CD1c-positive myeloid dendritic cell (primary cell): ENCODE data around the gene CD1C.
"Not testable (repeated sequence)": the region's sequence is repeated elsewhere in the genome, so short reads cannot be mapped to it uniquely, and the experiment has no call there.

Experiments used
- DNase-seq: peaks from one replicate; pipeline ENCODE4 v3.0.0-alpha.2; 2016; ENCODE audit errors: extremely low spot score

Gene CD1C

DNA sequence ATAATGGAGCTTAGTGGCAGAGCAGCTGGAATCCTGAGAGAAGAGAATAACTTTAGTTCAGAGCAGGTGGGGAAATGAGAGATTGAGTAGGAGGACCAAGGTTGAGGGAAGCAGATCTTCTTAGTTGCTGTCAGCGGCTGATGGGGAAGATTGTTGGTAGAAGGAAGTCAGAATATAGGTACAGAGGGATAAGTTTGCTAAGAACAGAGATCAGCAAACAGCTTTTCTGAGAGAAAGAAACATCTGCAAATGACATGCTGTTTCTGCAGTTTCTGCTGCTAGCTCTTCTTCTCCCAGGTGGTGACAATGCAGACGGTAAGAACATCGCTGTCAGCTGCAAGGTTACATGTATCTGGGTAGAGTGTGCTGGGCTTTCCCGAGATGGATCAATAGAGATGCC is at the start of gene CD1C:
CD1C (plus strand) TSS at position 113 of the 400 bp plus-strand sequence; CDS start at position 255, 142 bp downstream.
- peak; percentile 83 for DNase-seq

DNA sequence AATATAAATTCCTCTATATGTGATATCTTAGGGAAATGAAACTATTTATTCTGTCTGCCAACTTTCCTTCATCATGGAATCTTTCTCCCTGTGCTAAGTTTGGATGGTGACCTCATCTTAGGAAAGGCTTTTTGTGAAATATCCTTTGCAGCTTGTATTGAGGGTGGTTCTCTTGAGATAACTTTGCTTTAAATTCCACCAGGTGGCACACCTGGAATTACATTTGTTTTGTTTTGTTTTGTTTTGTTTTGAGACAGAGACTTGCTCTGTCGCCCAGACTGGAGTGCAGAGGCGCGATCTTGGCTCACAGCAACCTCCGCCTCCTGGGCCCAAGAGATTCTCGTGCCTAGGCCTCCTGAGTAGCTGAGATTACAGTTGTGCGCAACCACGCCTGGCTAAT is 43.1 kb upstream of the CD1C start:
- peak; percentile 44 for DNase-seq

DNA sequence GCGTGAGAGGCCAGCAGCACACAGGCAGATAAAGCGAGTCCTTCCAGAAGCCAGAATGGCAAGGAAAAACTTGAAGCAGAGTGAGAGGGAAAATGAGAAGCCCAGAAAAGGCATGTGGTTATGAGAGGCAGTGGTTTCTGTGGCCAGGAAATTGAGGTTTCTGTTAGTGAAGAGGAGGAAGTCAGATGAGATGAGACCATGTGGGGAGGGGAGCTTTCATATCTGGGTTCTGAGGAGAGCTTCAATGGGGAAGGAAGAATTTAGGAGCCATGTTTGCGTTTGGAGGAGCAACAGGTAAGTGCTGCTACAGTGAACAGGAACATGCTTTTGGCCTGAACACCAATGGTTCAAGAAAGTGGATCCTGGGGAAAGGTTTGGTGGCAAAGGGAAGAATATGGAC is 41.6 kb upstream of the CD1C start:
- DNase-seq, result peak; percentile 77

DNA sequence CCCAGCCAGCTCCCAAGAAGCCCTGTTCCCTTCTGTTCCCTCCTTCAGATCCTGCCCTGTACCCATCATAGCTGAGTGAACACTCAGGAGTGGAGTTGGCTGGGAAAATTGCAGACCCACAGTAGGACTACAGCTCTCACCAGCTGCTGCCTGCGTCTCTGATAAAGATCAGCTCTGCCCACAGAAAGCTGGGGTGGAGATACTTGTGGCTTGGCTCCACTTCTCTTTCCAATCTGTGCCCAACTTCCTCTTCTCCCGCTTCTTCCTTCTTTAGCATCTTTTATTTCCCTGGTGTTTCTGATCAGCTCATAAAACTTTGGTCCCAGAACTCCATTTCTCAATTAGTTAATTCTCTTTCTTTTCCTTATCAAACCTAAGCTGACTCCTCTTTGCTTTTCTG is 41.0 kb upstream of the CD1C start:
- DNase-seq, result peak; percentile 82

DNA sequence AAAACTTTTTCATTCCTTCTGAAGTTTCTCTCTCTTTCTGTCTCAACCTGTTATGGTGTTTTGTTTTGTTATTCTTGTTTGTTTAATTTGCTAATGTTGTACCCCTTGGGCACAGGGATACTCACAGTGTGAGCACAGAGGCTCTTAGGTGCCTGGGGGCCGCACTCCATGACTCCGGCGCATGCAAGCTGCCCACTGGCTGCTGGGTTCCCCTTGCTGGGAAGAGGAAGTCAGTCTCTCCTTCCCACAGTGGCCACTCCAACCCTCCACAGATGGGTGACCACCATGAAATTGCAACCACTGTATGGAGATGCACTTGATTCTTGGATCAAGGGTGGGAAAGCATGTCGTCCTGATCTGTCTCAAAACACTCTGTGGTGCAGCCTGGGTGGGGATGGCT is 40.1 kb upstream of the CD1C start:
- DNase-seq, result peak; percentile 58

DNA sequence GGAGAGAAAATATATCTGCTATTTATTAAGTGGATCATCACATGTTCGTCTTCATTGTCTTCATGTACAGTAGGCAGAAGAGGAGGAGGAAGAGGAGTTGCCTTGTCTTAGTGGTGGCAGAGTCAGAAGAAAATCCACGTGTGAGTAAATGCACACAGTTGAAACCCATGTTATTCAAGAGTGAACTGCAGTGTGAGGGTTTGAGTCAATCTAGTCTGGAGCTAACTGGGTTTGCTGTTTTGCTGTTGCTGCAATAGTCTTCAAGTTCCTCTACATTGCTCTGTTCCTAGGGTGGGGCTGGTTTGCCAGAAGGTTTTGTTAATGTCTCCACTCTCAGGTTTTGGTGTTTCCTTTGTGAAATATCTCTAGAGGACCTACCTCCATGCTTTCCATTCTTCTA is 38.6 kb upstream of the CD1C start:
- DNase-seq, result peak; percentile 55

DNA sequence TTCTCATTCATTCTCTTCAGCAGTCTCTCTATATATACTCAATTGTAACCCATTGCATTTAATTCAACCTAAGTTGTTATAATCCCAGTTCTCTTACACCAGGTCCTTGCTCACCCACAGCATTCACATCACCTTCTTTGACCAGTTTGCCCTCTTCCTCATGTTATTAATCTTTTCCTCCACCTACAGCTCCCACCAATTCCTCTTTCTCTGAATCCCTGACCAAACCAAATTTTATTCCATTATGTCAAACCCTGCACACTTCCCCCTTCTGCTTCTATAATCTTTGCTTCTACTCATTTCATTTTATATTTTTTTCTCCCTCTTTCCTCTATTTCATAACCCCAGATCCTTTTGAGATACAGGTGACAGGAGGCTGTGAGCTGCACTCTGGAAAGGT is 34.1 kb upstream of the CD1C start:
- peak; percentile 51 for DNase-seq

DNA sequence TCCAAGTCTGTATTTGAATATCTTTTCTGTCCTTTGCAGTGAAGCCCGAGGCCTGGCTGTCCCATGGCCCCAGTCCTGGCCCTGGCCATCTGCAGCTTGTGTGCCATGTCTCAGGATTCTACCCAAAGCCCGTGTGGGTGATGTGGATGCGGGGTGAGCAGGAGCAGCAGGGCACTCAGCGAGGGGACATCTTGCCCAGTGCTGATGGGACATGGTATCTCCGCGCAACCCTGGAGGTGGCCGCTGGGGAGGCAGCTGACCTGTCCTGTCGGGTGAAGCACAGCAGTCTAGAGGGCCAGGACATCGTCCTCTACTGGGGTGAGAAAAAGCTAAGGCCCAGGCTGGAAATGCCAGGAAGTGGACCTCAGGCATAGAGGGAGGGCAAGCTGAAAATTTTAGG is 33.0 kb upstream of the CD1C start:
- DNase-seq, result not testable (repeated sequence)

DNA sequence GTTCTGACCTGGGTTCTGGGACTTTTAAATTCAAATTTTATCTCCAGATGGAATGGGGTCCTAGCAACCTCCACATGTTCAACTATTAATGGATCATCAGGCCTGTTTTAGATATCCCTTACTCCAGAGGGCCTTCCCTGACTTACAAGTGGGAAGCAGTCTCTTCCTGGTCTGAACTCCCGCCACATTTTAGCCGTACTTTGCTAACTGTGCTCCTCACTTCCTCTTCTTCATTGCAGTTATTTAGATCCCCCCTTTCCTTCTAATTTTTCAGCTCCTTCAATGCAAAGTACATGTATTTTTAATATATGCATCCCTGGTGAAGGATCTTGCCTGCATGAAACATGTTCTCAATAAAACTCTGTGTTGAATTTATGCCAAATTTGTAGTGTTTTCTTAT is 31.8 kb upstream of the CD1C start:
- DNase-seq, result peak; percentile 40

DNA sequence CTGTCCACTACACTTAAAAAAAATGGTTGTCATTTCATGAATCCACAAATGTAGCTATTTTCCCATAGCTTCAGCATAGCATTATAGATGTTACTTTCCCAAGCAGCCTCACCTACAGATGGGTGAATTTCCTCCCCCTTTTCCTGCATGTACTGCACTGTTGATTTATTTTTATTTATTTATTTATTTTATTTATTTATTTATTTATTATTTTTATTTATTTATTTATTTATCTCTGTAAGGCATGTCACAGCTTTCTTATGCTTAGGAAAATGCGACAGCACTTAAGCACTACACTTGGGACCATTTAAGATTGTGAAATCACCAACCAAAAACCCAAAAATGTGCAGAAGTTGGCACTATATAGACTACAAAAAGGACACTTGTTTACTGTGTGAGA is 30.6 kb upstream of the CD1C start:
- DNase-seq, result no peak

DNA sequence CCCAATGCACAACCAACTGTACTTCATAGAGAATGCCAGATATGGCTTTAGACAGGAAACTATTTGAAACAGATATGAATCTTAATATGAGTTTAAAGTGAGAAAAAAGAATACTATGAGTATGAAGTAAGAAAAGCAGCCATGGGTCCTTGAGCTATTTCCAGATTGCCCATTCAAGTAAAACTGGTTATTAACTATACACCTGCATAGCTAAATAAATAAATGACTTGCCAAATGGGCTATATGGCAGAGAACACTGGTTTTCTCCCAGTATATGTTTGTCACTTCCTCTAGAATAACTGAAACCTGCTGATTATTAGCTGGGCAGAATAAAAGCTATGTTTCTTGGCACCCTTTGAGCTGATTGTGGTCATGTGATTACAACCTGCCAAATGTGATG is 17.0 kb upstream of the CD1C start:
- no peak for DNase-seq

DNA sequence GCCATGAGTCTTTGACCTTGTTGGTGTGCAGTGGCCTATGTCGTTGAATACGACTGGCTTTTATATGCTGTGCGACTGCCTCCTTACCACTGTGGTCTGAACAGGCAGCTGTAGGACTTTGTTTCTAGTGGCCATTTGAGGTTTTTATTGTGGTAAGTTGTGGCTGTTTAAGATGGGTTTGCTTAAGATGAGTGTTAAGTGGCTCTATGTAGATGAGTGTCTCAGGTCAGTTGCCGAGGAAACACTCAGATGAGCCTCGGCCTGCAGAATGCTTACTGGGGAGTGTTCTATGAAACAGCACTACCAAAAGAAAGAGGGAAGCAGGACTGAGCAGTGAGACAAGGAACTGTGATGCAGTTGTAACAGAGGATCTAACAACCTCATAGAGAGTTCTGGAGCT is 14.9 kb upstream of the CD1C start:
- DNase-seq, result peak; percentile 33

DNA sequence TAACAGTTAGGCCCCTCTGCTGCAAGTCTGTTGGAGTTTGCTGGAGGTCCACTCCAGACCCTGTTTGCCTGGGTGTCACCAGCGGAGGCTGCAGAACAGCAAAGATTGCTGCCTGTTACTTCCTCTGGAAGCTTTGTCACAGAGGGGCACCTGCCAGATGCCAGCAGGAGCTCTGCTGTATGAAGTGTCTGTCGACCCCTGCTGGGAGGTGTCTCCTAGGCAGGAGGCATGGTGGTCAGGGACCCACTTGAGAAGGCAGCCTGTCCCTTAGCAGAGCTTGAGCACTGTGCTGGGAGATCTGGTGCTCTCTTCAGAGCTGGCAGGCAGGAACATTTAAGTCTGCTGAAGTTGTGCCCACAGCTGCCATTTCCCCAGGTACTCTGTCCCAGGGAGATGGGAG is 7.3 kb upstream of the CD1C start:
- not testable (repeated sequence) for DNase-seq

DNA sequence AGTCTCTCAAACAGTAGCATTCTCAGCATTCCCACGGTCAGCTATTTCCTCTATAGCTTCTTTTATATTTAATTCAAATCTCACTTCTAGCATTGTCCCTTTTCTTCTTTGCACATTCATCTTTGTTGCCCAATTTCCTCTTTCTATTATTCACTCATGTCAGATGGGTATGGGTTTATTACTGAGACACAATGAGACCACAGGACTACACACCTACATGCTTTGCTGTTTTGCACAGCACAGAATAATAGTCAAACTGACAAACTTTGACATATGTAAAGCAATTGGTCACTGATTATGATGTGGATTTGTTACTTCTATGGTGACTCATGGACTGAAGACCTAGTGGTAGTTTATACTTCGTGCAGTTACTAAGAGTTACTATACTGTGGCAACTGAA is 5.8 kb upstream of the CD1C start:
- DNase-seq, result peak; percentile 85

DNA sequence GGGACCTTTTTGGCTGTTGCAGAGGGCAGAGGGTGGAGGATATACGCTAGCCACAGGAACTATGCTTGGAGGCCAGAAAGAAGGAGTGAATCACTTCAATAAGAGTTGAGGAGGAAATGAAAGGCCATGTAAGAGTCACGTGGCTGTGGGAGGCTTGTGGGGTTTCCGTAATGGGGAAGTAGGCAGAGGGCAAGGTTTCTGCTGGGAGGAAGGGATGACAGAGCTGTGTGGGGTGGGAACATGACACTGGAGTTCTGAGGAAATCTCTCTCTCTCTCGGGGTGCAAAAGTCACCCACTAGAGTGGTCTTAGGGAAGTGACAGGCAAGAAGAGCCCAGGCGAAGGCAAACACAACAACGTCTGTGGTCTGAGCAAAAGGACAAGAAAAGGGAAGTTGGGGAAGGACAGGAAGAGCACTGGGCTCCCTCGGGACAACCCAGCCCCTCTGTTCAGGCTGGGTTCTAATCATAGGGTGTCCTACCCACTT is 3.9 kb upstream of the CD1C start:
- DNase-seq, result peak; percentile 97

DNA sequence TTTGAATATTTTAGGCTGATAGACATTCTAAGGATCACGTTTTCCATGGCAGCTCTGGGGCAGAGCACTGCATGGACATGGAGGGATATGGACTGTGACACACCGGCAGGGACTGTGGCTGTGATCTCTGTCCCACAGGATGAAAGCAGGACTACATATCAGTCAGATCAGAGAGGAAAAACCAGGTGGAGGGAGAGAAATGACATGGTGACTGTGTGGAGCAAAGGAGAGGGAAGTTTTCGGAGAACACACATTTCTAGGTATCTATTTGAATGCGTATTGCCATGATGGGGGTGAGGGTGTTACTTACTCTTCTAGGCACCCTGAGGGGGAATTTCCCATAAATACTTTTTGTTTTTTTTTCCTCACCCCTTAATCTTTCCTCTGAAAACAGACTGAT is 3.2 kb upstream of the CD1C start:
- peak; percentile 13 for DNase-seq

DNA sequence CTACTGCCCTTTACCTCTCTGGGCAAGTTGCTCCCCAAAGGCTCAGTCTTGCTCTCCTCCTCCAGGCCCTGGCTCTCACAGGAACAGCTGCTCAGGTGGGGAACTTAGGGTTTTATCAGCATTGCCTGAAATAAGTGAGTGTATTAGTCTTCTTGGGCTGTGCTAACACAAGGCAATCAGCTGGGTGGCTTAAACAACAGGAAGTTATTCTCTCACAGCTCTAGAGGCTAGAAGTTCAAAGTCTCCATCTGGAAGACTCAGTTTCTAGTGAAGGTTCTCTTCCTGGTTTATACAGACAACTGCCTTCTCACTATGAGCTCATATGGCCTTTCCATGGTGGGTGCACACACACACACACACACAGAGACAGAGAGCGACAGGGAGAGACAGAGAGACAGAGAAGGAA is 2.8 kb upstream of the CD1C start:
- DNase-seq, result peak; percentile 41

DNA sequence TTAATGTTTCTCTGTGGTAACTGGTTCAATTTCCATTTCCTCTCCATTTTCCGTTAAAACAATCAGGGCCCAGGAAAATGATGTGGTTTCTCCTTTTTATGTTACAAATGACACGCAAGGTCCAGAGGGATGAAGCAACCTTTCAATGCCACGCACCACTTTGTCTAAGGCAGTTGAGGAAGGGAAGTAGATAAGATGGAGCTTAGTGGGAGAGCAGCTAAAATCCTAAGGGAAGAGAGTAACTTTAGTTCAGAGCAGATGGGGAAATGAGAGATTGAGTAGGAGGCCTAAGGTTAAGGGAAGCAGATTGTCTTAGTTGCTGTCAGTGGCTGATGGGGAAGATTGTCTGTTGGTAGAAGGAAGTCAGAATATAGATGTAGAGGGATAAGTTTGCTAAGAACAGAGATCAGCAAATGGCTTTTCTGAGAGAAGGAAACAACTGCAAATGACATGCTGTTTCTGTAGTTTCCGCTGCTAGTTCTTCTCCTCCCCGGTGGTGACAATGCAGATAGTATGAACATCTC is 660 bp downstream of the CD1C start:
- peak; percentile 89 for DNase-seq

DNA sequence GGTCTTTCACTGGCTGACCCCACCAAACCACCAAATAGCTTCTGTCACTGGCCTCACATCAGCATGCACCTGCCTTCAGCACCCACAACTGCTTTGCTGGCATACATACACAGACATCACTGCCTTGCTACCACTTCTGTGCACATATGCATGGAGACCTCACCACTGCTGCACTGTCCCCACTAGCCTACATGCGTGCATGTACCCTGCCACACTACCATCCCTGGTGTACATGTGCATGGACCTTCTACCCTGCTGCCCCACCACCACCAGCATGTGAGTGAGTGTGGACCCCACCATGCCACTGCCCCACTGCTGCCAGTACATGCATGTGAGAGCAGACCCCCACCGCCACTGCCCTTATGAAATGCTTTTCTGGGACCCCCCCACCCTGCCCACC is 6.1 kb downstream of the CD1C start:
- no peak for DNase-seq

DNA sequence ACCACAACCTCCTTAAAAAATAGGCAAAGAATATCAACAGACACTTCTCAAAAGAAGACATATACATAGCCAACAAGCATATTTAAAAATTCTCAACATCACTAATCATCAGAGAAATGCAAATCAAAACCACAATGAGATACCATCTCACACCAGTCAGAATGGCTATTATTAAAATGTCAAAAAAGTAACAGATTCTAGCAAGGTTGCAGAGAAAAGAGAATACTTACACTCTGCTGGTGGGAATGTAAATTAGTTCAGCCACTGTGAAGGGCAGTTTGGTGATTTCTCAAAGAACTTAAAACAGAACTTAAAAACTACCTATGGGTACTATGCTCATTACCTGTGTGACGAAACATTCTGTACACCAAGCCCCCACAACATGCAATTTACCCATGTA is 20.9 kb downstream of the CD1C start:
- DNase-seq, result no peak

DNA sequence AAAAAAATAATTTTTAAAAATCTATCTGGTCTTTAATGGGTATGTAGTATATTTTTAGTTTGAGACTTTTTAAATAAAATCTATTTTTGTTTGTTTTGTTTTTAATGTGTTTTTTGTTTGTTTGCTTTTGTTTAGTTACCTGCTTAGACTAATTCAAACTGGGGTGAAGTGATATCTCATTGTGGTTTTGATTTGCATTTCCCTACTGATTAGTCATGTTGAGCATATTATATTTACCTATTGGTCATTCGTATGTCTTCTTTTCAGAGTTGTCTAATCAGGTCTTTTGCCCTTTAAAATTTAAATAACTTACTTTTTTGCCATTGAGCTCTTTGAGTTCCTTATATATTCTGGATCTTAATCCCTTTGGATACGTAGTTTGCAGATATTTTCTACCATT is 21.3 kb downstream of the CD1C start:
- DNase-seq, result no peak

DNA sequence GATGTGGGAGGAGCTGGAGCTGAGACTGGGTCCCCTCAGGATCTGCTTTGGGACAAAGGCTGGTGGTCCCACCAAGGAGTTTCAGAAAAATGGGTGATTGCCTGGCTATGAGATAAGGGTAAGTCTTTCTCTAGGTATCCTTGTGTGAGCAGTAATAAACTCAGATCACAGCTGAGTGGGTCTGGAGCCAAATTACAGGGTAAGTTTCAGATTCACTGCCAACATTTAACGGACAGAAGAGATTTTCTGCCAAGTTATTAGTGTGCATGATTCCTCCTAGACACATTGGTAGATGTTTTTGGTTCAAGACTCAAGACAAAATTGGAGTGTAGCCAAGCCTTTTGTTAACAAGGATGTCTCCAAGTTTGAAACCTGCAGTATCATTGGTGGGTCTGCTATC is 34.1 kb downstream of the CD1C start:
- no peak for DNase-seq

DNA sequence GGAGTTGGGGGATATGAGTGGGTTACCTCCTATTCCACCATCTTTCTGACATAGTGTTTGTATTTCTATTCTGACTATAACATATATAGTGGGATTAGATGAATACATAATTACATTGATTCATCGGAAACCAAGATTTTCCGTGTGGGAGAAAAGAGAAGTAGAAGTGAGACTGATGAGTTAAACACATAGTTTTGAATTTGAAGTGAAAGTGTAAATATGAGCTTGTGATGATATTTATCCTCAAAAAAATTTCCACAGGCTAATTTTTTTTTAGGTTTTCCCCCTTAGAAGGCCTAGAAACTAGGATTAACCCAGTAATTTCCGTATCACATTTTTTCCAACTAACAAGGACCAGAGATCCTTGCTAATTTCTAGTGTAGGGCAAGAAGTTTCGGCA is 34.7 kb downstream of the CD1C start:
- DNase-seq, result peak; percentile 77

DNA sequence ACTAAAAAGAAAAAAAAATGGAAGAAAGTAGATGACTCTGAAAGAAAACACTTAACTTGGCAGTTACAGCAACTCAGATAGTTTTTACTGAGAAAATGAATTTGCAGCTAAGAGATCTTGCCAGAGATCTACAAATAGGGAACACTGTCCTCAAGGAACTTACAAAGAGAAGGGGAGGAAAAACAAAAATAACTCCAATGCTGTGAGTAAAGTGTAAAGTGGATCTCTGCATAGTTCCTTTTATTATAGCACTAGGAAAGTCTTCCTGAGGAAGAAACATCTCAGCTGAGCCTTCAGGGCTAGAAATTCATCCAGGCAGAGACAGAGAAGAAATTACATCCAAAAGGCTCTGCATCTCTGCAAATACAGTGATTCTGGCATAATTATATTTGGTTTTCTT is 37.8 kb downstream of the CD1C start:
- peak; percentile 39 for DNase-seq
